ENCODE data around the gene LILRB1. TPM values are rescaled to one million over a fixed set of nuclear protein-coding genes. Genes with fewer than 3 reads are reported as not detected.

LILRB1 gene
- total RNA-seq, 1 donor from 2014 or later, result 10.7 TPM

Small RNAs within 50 kb of the gene (microRNA-seq; reads per million reads assigned to microRNA genes)
- gene MIR8061, result not detected

Other genes with a start within 250 kb of the LILRB1 start
- 72.2 TPM for gene TTYH1, start 215.0 kb upstream of the LILRB1 start, total RNA-seq
- 305 TPM for gene LENG8, start 181.3 kb upstream of the LILRB1 start, total RNA-seq
- gene LENG9, start 166.7 kb upstream of the LILRB1 start, total RNA-seq, result 6.0 TPM
- 52.8 TPM for gene CDC42EP5, start 157.2 kb upstream of the LILRB1 start, total RNA-seq
- gene LAIR2, start 127.7 kb upstream of the LILRB1 start, total RNA-seq, result 1.1 TPM
- 5.3 TPM for gene LILRA2, start 56.7 kb upstream of the LILRB1 start, total RNA-seq
- gene LILRA1, start 36.9 kb upstream of the LILRB1 start, total RNA-seq, result 2.3 TPM
- gene LILRB4, start 32.5 kb downstream of the LILRB1 start, total RNA-seq, result 5.5 TPM
- gene KIR3DL3, start 94.0 kb downstream of the LILRB1 start, total RNA-seq, result not detected
- gene KIR2DL3, start 108.0 kb downstream of the LILRB1 start, total RNA-seq, result not detected
- not detected for gene KIR2DL1, start 139.3 kb downstream of the LILRB1 start, total RNA-seq
- gene KIR2DL4, start 173.1 kb downstream of the LILRB1 start, total RNA-seq, result not detected
- gene KIR3DL1, start 186.0 kb downstream of the LILRB1 start, total RNA-seq, result not detected
- not detected for gene KIR2DS4, start 202.2 kb downstream of the LILRB1 start, total RNA-seq
- gene KIR3DL2, start 220.0 kb downstream of the LILRB1 start, total RNA-seq, result not detected
- 5.2 TPM for gene FCAR, start 243.8 kb downstream of the LILRB1 start, total RNA-seq

Measured in sciatic nerve (tissue), 1 donor.